ENCODE measurements around the gene COX18. TPM values are rescaled to one million over a fixed set of nuclear protein-coding genes. Genes with fewer than 3 reads are reported as not detected.

COX18 gene, protein sequence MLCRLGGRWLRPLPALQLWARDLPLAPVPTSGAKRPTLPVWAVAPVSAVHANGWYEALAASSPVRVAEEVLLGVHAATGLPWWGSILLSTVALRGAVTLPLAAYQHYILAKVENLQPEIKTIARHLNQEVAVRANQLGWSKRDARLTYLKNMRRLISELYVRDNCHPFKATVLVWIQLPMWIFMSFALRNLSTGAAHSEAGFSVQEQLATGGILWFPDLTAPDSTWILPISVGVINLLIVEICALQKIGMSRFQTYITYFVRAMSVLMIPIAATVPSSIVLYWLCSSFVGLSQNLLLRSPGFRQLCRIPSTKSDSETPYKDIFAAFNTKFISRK
- polyA plus RNA-seq, result 18.5 and 30.2 TPM in 2 replicates
- 30.9 and 38.4 TPM in 2 replicates for polyA minus RNA-seq

DNA sequence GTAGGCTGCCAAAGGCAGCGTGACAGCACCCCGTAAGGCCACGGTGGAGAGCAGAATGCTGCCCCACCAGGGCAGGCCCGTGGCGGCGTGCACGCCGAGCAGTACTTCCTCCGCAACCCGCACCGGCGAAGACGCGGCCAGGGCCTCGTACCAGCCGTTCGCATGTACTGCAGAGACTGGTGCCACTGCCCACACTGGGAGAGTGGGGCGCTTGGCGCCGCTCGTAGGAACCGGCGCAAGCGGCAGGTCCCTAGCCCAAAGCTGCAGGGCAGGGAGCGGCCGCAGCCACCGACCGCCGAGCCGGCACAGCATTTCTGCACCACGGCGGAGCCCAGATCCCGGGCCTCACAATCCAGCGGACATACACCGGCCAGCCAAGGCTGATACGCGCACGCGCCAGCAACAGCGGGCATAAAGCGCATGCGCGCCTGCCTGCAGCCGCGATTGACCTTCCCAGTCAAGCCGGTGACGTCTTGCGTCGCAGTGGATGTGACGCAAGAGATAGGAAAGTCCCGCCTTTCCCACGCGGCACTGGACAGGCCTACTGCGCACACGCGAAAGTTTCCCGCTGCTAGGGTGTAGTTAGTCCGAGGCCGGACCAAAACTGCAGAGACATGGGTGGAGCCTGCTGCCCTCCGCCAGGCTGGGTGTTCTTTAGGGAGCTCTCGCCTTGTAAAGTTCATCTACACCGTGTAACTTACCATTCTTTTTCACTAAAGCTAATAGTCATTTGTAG, at the start of gene COX18:
COX18 (minus strand) TSS at position 379 of the 736 bp plus-strand sequence; CDS start at position 312, 67 bp downstream.
- peak within 1 kb of the TSS; percentile 81 for H2AFZ ChIP-seq (ENCODE audit: low read depth, low read length)
- H3K4me2 ChIP-seq (ENCODE audit: low read length), result peak within 1 kb of the TSS; percentile 85
- no peaks in the 10 kb centered on the region for H3F3A ChIP-seq (ENCODE audit: insufficient read depth, low read length, poor library complexity, severe bottlenecking)
- peak within 1 kb of the TSS; percentile 88 for H3K4me3 ChIP-seq (ENCODE audit: low read length)
- TF ChIP-seq, protein P1, sequence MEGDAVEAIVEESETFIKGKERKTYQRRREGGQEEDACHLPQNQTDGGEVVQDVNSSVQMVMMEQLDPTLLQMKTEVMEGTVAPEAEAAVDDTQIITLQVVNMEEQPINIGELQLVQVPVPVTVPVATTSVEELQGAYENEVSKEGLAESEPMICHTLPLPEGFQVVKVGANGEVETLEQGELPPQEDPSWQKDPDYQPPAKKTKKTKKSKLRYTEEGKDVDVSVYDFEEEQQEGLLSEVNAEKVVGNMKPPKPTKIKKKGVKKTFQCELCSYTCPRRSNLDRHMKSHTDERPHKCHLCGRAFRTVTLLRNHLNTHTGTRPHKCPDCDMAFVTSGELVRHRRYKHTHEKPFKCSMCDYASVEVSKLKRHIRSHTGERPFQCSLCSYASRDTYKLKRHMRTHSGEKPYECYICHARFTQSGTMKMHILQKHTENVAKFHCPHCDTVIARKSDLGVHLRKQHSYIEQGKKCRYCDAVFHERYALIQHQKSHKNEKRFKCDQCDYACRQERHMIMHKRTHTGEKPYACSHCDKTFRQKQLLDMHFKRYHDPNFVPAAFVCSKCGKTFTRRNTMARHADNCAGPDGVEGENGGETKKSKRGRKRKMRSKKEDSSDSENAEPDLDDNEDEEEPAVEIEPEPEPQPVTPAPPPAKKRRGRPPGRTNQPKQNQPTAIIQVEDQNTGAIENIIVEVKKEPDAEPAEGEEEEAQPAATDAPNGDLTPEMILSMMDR (IDR thresholded peaks at IDR 0.05; ENCODE audit: poor library complexity, severe bottlenecking), result no peak
- TF ChIP-seq, protein P2, sequence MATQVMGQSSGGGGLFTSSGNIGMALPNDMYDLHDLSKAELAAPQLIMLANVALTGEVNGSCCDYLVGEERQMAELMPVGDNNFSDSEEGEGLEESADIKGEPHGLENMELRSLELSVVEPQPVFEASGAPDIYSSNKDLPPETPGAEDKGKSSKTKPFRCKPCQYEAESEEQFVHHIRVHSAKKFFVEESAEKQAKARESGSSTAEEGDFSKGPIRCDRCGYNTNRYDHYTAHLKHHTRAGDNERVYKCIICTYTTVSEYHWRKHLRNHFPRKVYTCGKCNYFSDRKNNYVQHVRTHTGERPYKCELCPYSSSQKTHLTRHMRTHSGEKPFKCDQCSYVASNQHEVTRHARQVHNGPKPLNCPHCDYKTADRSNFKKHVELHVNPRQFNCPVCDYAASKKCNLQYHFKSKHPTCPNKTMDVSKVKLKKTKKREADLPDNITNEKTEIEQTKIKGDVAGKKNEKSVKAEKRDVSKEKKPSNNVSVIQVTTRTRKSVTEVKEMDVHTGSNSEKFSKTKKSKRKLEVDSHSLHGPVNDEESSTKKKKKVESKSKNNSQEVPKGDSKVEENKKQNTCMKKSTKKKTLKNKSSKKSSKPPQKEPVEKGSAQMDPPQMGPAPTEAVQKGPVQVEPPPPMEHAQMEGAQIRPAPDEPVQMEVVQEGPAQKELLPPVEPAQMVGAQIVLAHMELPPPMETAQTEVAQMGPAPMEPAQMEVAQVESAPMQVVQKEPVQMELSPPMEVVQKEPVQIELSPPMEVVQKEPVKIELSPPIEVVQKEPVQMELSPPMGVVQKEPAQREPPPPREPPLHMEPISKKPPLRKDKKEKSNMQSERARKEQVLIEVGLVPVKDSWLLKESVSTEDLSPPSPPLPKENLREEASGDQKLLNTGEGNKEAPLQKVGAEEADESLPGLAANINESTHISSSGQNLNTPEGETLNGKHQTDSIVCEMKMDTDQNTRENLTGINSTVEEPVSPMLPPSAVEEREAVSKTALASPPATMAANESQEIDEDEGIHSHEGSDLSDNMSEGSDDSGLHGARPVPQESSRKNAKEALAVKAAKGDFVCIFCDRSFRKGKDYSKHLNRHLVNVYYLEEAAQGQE (IDR thresholded peaks at IDR 0.05; ENCODE audit: borderline replicate concordance), result peak; percentile 75
- no peak for TF ChIP-seq TAF1 (IDR thresholded peaks at IDR 0.05; ENCODE audit: low read depth)
- no peak for TF ChIP-seq EZH2 (IDR thresholded peaks at IDR 0.05; ENCODE audit: borderline replicate concordance, insufficient read depth, low read length, poor library complexity, severe bottlenecking)
- TF ChIP-seq EP300 (conservative IDR thresholded peaks at IDR 0.05; ENCODE audit: poor library complexity, severe bottlenecking), result peak; percentile 54
- peak; percentile 92 for TF ChIP-seq MXI1 (conservative IDR thresholded peaks at IDR 0.05; ENCODE audit: poor library complexity, severe bottlenecking)
- TF ChIP-seq RAD21 (conservative IDR thresholded peaks at IDR 0.05), result peak; percentile 37
- peak; percentile 90 for TF ChIP-seq POLR2AphosphoS5 (IDR thresholded peaks at IDR 0.05)
- peak; percentile 52 for TF ChIP-seq SMC3 (conservative IDR thresholded peaks at IDR 0.05; ENCODE audit: poor library complexity)
- H3K9ac ChIP-seq (ENCODE audit: low read length), result peak within 1 kb of the TSS; percentile 95
- H3K79me2 ChIP-seq (replicated peaks; ENCODE audit: insufficient read depth, low read length), result peaks cover 25% of the 10 kb centered on the region
- no peaks in the 10 kb centered on the region for H3K27me3 ChIP-seq (ENCODE audit: insufficient read depth, low read depth, low read length)
- peak within 1 kb of the TSS; percentile 95 for H3K27ac ChIP-seq (ENCODE audit: low read length)
- H3K9me3 ChIP-seq (ENCODE audit: low read length), result no peaks in the 10 kb centered on the region
- H4K20me1 ChIP-seq (ENCODE audit: insufficient read depth), result no peaks in the 10 kb centered on the region
- no peaks in the 10 kb centered on the region for H3K9me2 ChIP-seq (ENCODE audit: insufficient read depth, low read length)
- peaks cover 7% of the 10 kb centered on the region for H3K36me3 ChIP-seq (ENCODE audit: insufficient read depth, low read length)

DNA sequence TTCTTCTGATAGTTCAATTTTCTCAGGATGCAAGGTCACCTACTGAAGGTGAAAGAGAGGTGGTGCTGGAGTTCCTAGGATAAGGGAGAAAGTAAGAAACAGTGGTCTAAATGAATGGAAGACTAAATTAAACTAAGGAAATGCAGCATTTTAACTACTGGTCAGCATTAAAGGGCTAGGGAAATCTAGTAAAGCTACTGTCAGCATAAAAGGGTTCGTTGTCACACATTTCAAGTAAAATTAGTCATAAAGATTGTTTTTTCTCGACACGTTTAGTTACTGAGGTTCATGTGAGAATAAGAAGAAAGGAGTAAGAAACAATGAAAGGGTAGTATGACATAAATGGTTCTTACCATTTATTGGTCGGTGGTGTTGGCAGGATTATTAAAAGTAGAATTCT, 40.0 kb upstream of the COX18 start:
- H3K4me3 ChIP-seq (ENCODE audit: low read length), result no peak overlapping the region
- no peaks in the 10 kb centered on the region for H4K20me1 ChIP-seq (ENCODE audit: insufficient read depth)
- no peak overlapping the region for H2AFZ ChIP-seq (ENCODE audit: low read depth, low read length)
- H3F3A ChIP-seq (ENCODE audit: insufficient read depth, low read length, poor library complexity, severe bottlenecking), result no peaks in the 10 kb centered on the region
- H3K9me3 ChIP-seq (ENCODE audit: low read length), result no peaks in the 10 kb centered on the region
- TF ChIP-seq POLR2AphosphoS5 (IDR thresholded peaks at IDR 0.05) (no peak), SMC3 (conservative IDR thresholded peaks at IDR 0.05; ENCODE audit: poor library complexity) (no peak), MXI1 (conservative IDR thresholded peaks at IDR 0.05; ENCODE audit: poor library complexity, severe bottlenecking) (no peak), RAD21 (conservative IDR thresholded peaks at IDR 0.05) (no peak), EP300 (conservative IDR thresholded peaks at IDR 0.05; ENCODE audit: poor library complexity, severe bottlenecking) (no peak)
- TF ChIP-seq, protein P2 (IDR thresholded peaks at IDR 0.05; ENCODE audit: borderline replicate concordance), result no peak
- TF ChIP-seq, protein P1 (IDR thresholded peaks at IDR 0.05; ENCODE audit: poor library complexity, severe bottlenecking), result no peak
- H3K27ac ChIP-seq (ENCODE audit: low read length), result no peak overlapping the region
- no peak overlapping the region for H3K9ac ChIP-seq (ENCODE audit: low read length)
- no peak overlapping the region for H3K4me2 ChIP-seq (ENCODE audit: low read length)
- no peaks in the 10 kb centered on the region for H3K36me3 ChIP-seq (ENCODE audit: insufficient read depth, low read length)
- H3K27me3 ChIP-seq (ENCODE audit: insufficient read depth, low read depth, low read length), result no peaks in the 10 kb centered on the region
- no peaks in the 10 kb centered on the region for H3K9me2 ChIP-seq (ENCODE audit: insufficient read depth, low read length)
- H3K79me2 ChIP-seq (replicated peaks; ENCODE audit: insufficient read depth, low read length), result no peaks in the 10 kb centered on the region

Measured in neural cell (in vitro differentiated cells).